ENCODE results near the gene AQP12B. TPM values are rescaled to one million over a fixed set of nuclear protein-coding genes. Genes with fewer than 3 reads are reported as not detected.

The AQP12B gene
- total and polyA plus RNA-seq, 5 donors, result not detected

- H3K4me1 ChIP-seq (ENCODE audit: control insufficient read depth, insufficient read depth, low read length), result no peaks in the 10 kb centered on the region
- peak in 1 of 3 donors; percentile 28 for DNase-seq
- WGBS, result 83% methylated on average over 17 of the region's 17 CpGs
Observed at GRCh38 chr2:240637116-240637900, 45.4 kb downstream of the AQP12B start.

GRCh38 chr2:240636563-240637115, 46.0 kb downstream of the AQP12B start:
- WGBS, result 78% methylated on average over 11 of the region's 11 CpGs
- Histone ChIP-seq H3K27ac (ENCODE audit: low read length) (no peak overlapping the region), H3K27me3 (ENCODE audit: control insufficient read depth, insufficient read depth) (no peaks in the 10 kb centered on the region), H3K4me1 (ENCODE audit: control insufficient read depth, insufficient read depth, low read length) (no peaks in the 10 kb centered on the region), H3K9me3 (ENCODE audit: control insufficient read depth, low read length) (no peaks in the 10 kb centered on the region), H3K4me3 (ENCODE audit: low read length) (no peak overlapping the region)
- DNase-seq (peak in 1 of 3 donors; percentile 40), ATAC-seq (no peak)
- intact Hi-C loops (cut with DNase I), result no loop called here

More at GRCh38 chr2:240637116-240637900, 45.4 kb downstream of the AQP12B start:
- intact Hi-C loops (cut with DNase I), result no loop called here
- no peak for ATAC-seq
- H3K4me3 ChIP-seq (ENCODE audit: low read length), result no peak overlapping the region
- no peak overlapping the region for H3K27ac ChIP-seq (ENCODE audit: low read length)
- no peaks in the 10 kb centered on the region for H3K9me3 ChIP-seq (ENCODE audit: control insufficient read depth, low read length)
- no peaks in the 10 kb centered on the region for H3K27me3 ChIP-seq (ENCODE audit: control insufficient read depth, insufficient read depth)

- Histone ChIP-seq H3K4me3 (ENCODE audit: low read length) (no peak overlapping the region), H3K27ac (ENCODE audit: low read length) (no peak overlapping the region), H3K27me3 (ENCODE audit: control insufficient read depth, insufficient read depth) (no peaks in the 10 kb centered on the region), H3K4me1 (ENCODE audit: control insufficient read depth, insufficient read depth, low read length) (no peaks in the 10 kb centered on the region), H3K9me3 (ENCODE audit: control insufficient read depth, low read length) (no peaks in the 10 kb centered on the region)
- DNase-seq (peak in 1 of 3 donors; percentile 37), ATAC-seq (no peak)
- WGBS, result 67% methylated on average over 3 of the region's 3 CpGs
- intact Hi-C loops (cut with DNase I), result no loop called here
Observed at GRCh38 chr2:240635998-240636547, 46.6 kb downstream of the AQP12B start.

- intact Hi-C loops (cut with DNase I), result no loop called here
- Histone ChIP-seq H3K27me3 (ENCODE audit: control insufficient read depth, insufficient read depth) (no peaks in the 10 kb centered on the region), H3K4me3 (ENCODE audit: low read length) (no peak overlapping the region), H3K4me1 (ENCODE audit: control insufficient read depth, insufficient read depth, low read length) (no peaks in the 10 kb centered on the region), H3K9me3 (ENCODE audit: control insufficient read depth, low read length) (no peaks in the 10 kb centered on the region), H3K27ac (ENCODE audit: low read length) (no peak overlapping the region)
- DNase-seq (no peak), ATAC-seq (peak in 1 of 2 donors; percentile 8)
- 76% methylated on average over 6 of the region's 6 CpGs for WGBS
Observed at GRCh38 chr2:240635121-240635997, 47.3 kb downstream of the AQP12B start.

GRCh38 chr2:240632306-240632721, 50.4 kb downstream of the AQP12B start:
- H3K27me3 ChIP-seq (ENCODE audit: control insufficient read depth, insufficient read depth), result no peaks in the 10 kb centered on the region
- no peak overlapping the region for H3K27ac ChIP-seq (ENCODE audit: low read length)
- no peak overlapping the region for H3K4me3 ChIP-seq (ENCODE audit: low read length)
- WGBS, result 93% methylated on average over 1 of the region's 1 CpG
- intact Hi-C loops (cut with DNase I), result no loop called here
- no peak for ATAC-seq
- H3K4me1 ChIP-seq (ENCODE audit: control insufficient read depth, insufficient read depth, low read length), result no peaks in the 10 kb centered on the region
- no peaks in the 10 kb centered on the region for H3K9me3 ChIP-seq (ENCODE audit: control insufficient read depth, low read length)
- DNase-seq, result no peak

- no peak overlapping the region for H3K27ac ChIP-seq (ENCODE audit: low read length)
- intact Hi-C loops (cut with DNase I), result no loop called here
- ATAC-seq (peak in 1 of 2 donors; percentile 5), DNase-seq (peak in 1 of 3 donors; percentile 14)
- H3K9me3 ChIP-seq (ENCODE audit: control insufficient read depth, low read length), result no peaks in the 10 kb centered on the region
- no peaks in the 10 kb centered on the region for H3K27me3 ChIP-seq (ENCODE audit: control insufficient read depth, insufficient read depth)
- no peak overlapping the region for H3K4me3 ChIP-seq (ENCODE audit: low read length)
- H3K4me1 ChIP-seq (ENCODE audit: control insufficient read depth, insufficient read depth, low read length), result no peaks in the 10 kb centered on the region
- 83% methylated on average over 11 of the region's 11 CpGs for WGBS
Observed at GRCh38 chr2:240631548-240632305, 51.0 kb downstream of the AQP12B start.

- ATAC-seq (no peak), DNase-seq (peak in 1 of 3 donors; percentile 37)
- 93% methylated on average over 21 of the region's 21 CpGs for WGBS
- no peak overlapping the region for H3K27ac ChIP-seq (ENCODE audit: low read length)
- H3K4me3 ChIP-seq (ENCODE audit: low read length), result no peak overlapping the region
- H3K4me1 ChIP-seq (ENCODE audit: control insufficient read depth, insufficient read depth, low read length), result no peaks in the 10 kb centered on the region
- no peaks in the 10 kb centered on the region for H3K27me3 ChIP-seq (ENCODE audit: control insufficient read depth, insufficient read depth)
- no peaks in the 10 kb centered on the region for H3K9me3 ChIP-seq (ENCODE audit: control insufficient read depth, low read length)
- intact Hi-C loops (cut with DNase I), result no loop called here
Observed at GRCh38 chr2:240630771-240631547, 51.7 kb downstream of the AQP12B start.

GRCh38 chr2:240629968-240630770, 52.5 kb downstream of the AQP12B start:
- ATAC-seq (no peak), DNase-seq (peak in 1 of 3 donors; percentile 30)
- no peaks in the 10 kb centered on the region for H3K4me1 ChIP-seq (ENCODE audit: control insufficient read depth, insufficient read depth, low read length)
- no peaks in the 10 kb centered on the region for H3K9me3 ChIP-seq (ENCODE audit: control insufficient read depth, low read length)
- H3K27ac ChIP-seq (ENCODE audit: low read length), result no peak overlapping the region
- 93% methylated on average over 50 of the region's 50 CpGs for WGBS
- H3K4me3 ChIP-seq (ENCODE audit: low read length), result no peak overlapping the region
- intact Hi-C loops (cut with DNase I), result no loop called here
- no peaks in the 10 kb centered on the region for H3K27me3 ChIP-seq (ENCODE audit: control insufficient read depth, insufficient read depth)

GRCh38 chr2:240629619-240629967, 53.1 kb downstream of the AQP12B start:
- DNase-seq (no peak), ATAC-seq (no peak)
- WGBS, result 84% methylated on average over 5 of the region's 5 CpGs
- H3K4me1 ChIP-seq (ENCODE audit: control insufficient read depth, insufficient read depth, low read length), result no peaks in the 10 kb centered on the region
- no peaks in the 10 kb centered on the region for H3K9me3 ChIP-seq (ENCODE audit: control insufficient read depth, low read length)
- no peak overlapping the region for H3K4me3 ChIP-seq (ENCODE audit: low read length)
- intact Hi-C loops (cut with DNase I), result no loop called here
- no peaks in the 10 kb centered on the region for H3K27me3 ChIP-seq (ENCODE audit: control insufficient read depth, insufficient read depth)
- no peak overlapping the region for H3K27ac ChIP-seq (ENCODE audit: low read length)

Data from right cardiac atrium (tissue), 5 donors.